ENCODE results near the gene APOBEC2. TPM values are rescaled to one million over a fixed set of nuclear protein-coding genes. Genes with fewer than 3 reads are reported as not detected.
"Not testable (repeated sequence)": the region's sequence is repeated elsewhere in the genome, so short reads cannot be mapped to it uniquely, and the experiment has no call there.

The APOBEC2 gene
- total and polyA plus RNA-seq, 2 of the 13 experiments (the other 11 are each of a cell fraction or from before 2014, with no cell fraction given) = 0.09 TPM; not detected in 1

GRCh38 chr6:41006217-41006616 lies 46.8 kb upstream of the APOBEC2 start:
- WGBS (ENCODE audit: low lambda C conversion rate) = 2% methylated on average over 7 of the region's 7 CpGs
- H3K9ac ChIP-seq (ENCODE audit: insufficient read depth, low read depth, low read length); H4K20me1 ChIP-seq (ENCODE audit: insufficient read depth, low read length); POLR2A ChIA-PET; H2AFZ ChIP-seq (ENCODE audit: low read length); H3K4me2 ChIP-seq (ENCODE audit: low read depth, low read length); H3K27ac ChIP-seq (ENCODE audit: extremely low read length, insufficient read depth, low read length); H3K4me3 ChIP-seq (replicated peaks in 1 of 3; ENCODE audit: insufficient read depth in 1 of 3, low read depth in 2 of 3, low read length in 3 of 3); in situ Hi-C loops (cut with HindIII; ENCODE audit: extremely low pct_ligation_motif_present, low pct_unique_long_range_greater_than_20kb); BruUV-seq (replicated peaks); H3K79me2 ChIP-seq (ENCODE audit: insufficient read depth, low read length); H3K27me3 ChIP-seq (ENCODE audit: control insufficient read depth in 1 of 2, insufficient read depth in 2 of 2, low read length in 2 of 2); H3K36me3 ChIP-seq (replicated peaks in 1 of 2; ENCODE audit: control insufficient read depth in 1 of 2, insufficient read depth in 2 of 2, low read length in 2 of 2); H3K9me3 ChIP-seq (ENCODE audit: low read length); TF ChIP-seq NR2F6, SOX6 (IDR thresholded peaks at IDR 0.05): not testable (repeated sequence)
- peak; percentile 88 for FAIRE-seq
- CTCF ChIA-PET (ENCODE audit: low intra/inter-chr PET ratio, low total read pairs) = interaction anchor here (0.6 to 2.9 kb wide), 7 partner anchors 9 to 314 kb away, joined by 3 to 41 read pairs (median 5); no protein-coding TSS in a partner anchor
- peak; percentile 68 for DNase-seq (ENCODE audit: low spot score)
- peaks cover 35% of the 10 kb centered on the region for H3K4me1 ChIP-seq (ENCODE audit: insufficient read depth, low read length)
- intact Hi-C loops (cut with micrococcal nuclease; ENCODE audit: unreplicated experiment) = loop anchor here (1.0 kb wide), 2 partner anchors 21 to 61 kb away; no protein-coding TSS in a partner anchor
- ATAC-seq = peak; percentile 86
- 0 out of 2 replicates have a peak, but pooled peaks have one; percentile 38 for TF ChIP-seq HOXA5 (CRISPR knock-in tag; IDR thresholded peaks at IDR 0.05)
- TF ChIP-seq ZNF770 (CRISPR knock-in tag; IDR thresholded peaks at IDR 0.05) = peak; percentile 93
- TF ChIP-seq, protein P1, sequence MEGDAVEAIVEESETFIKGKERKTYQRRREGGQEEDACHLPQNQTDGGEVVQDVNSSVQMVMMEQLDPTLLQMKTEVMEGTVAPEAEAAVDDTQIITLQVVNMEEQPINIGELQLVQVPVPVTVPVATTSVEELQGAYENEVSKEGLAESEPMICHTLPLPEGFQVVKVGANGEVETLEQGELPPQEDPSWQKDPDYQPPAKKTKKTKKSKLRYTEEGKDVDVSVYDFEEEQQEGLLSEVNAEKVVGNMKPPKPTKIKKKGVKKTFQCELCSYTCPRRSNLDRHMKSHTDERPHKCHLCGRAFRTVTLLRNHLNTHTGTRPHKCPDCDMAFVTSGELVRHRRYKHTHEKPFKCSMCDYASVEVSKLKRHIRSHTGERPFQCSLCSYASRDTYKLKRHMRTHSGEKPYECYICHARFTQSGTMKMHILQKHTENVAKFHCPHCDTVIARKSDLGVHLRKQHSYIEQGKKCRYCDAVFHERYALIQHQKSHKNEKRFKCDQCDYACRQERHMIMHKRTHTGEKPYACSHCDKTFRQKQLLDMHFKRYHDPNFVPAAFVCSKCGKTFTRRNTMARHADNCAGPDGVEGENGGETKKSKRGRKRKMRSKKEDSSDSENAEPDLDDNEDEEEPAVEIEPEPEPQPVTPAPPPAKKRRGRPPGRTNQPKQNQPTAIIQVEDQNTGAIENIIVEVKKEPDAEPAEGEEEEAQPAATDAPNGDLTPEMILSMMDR (CRISPR knock-in tag; IDR thresholded peaks at IDR 0.05) = peak; percentile 88
- TF ChIP-seq RXRB (CRISPR knock-in tag; IDR thresholded peaks at IDR 0.05; ENCODE audit: borderline replicate concordance) = peak; percentile 40; the same call in 1 of the 2 replicates
- 0 out of 2 replicates have a peak, but pooled peaks have one; percentile 33 for TF ChIP-seq FOSL2 (CRISPR knock-in tag; IDR thresholded peaks at IDR 0.05)
- peak; percentile 57 for TF ChIP-seq GATAD2A (CRISPR knock-in tag; IDR thresholded peaks at IDR 0.05)
- peak; percentile 86 for TF ChIP-seq SMC3 (IDR thresholded peaks at IDR 0.05; ENCODE audit: low read length)
- TF ChIP-seq RAD21 (CRISPR knock-in tag; IDR thresholded peaks at IDR 0.05) = peak; percentile 63; the same call in 1 of the 2 replicates
- TF ChIP-seq ZNF121 (CRISPR knock-in tag; IDR thresholded peaks at IDR 0.05) = peak; percentile 85
- peak; percentile 44 for TF ChIP-seq XRCC5 (optimal IDR thresholded peaks at IDR 0.05; ENCODE audit: low read length)
- TF ChIP-seq ZNF691 (CRISPR knock-in tag; IDR thresholded peaks at IDR 0.05; ENCODE audit: borderline replicate concordance, low read depth) = peak; percentile 40; the same call in 1 of the 2 replicates
- TF ChIP-seq NR2F6 (CRISPR knock-in tag; IDR thresholded peaks at IDR 0.05) = 0 out of 2 replicates have a peak, but pooled peaks have one; percentile 12
- TF ChIP-seq ZNF331 (CRISPR knock-in tag; IDR thresholded peaks at IDR 0.05) = 0 out of 2 replicates have a peak, but pooled peaks have one; percentile 25
- TF ChIP-seq, protein P2, sequence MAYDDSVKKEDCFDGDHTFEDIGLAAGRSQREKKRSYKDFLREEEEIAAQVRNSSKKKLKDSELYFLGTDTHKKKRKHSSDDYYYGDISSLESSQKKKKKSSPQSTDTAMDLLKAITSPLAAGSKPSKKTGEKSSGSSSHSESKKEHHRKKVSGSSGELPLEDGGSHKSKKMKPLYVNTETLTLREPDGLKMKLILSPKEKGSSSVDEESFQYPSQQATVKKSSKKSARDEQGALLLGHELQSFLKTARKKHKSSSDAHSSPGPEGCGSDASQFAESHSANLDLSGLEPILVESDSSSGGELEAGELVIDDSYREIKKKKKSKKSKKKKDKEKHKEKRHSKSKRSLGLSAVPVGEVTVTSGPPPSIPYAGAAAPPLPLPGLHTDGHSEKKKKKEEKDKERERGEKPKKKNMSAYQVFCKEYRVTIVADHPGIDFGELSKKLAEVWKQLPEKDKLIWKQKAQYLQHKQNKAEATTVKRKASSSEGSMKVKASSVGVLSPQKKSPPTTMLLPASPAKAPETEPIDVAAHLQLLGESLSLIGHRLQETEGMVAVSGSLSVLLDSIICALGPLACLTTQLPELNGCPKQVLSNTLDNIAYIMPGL (CRISPR knock-in tag; IDR thresholded peaks at IDR 0.05; ENCODE audit: borderline replicate concordance in 1 of 2, low read depth in 1 of 2) = peak in 1 of 2 experiments; percentile 54; a peak in 1 of 4 replicates
- TF ChIP-seq TEAD3 (CRISPR knock-in tag; optimal IDR thresholded peaks at IDR 0.05; ENCODE audit: borderline replicate concordance) = peak; percentile 39
- peak; percentile 39; the same call in 1 of the 2 replicates for TF ChIP-seq KDM2A (CRISPR knock-in tag; IDR thresholded peaks at IDR 0.05; ENCODE audit: borderline replicate concordance, low read depth)
- TF ChIP-seq ELF3 (CRISPR knock-in tag; IDR thresholded peaks at IDR 0.05) = 0 out of 2 replicates have a peak, but pooled peaks have one; percentile 53
- TF ChIP-seq STAG1 (CRISPR knock-in tag; IDR thresholded peaks at IDR 0.05) = peak; percentile 77
- TF ChIP-seq SOX6 (CRISPR knock-in tag; IDR thresholded peaks at IDR 0.05) = peak; percentile 12; the same call in 1 of the 2 replicates
